Breast epithelium (tissue), 3 donors: ENCODE data around the gene HECTD4.

Experiments used
- POLR2A ChIP-seq: fragments of 450-650 bp; IDR thresholded peaks from one replicate; pipeline ENCODE4 v1.6.1; 2016; ENCODE audit warnings: antibody characterized with exemption, mild to moderate bottlenecking, moderate library complexity
- TF ChIP-seq, protein P1 (sequence below), 3 donors: fragments of 450-650 bp; IDR thresholded peaks; one replicate each; pipeline ENCODE4 v1.5.1; 2016 to 2017; ENCODE audit warnings: antibody characterized with exemption in 3 of 3, mild to moderate bottlenecking in 3 of 3, moderate library complexity in 3 of 3

DNA sequence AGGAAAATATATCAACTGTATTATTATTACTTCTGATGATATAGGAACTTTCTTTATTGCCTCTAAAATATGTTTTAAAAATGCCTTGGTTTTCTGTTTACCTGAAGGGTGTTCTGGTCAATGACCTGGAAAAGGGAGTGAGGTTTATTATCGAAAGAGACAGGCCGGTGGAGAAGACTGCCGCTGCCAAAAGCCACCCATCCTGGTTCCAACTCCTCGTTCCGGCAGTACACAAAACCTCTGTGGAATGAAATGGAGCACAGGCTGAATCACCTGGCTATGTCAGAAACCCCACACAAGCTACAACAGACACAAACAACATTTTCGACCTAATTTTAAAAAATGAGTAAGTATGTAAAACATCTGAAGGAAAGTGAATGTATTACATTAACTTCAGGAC is 73.6 kb downstream of the HECTD4 start:
- TF ChIP-seq, protein P1, sequence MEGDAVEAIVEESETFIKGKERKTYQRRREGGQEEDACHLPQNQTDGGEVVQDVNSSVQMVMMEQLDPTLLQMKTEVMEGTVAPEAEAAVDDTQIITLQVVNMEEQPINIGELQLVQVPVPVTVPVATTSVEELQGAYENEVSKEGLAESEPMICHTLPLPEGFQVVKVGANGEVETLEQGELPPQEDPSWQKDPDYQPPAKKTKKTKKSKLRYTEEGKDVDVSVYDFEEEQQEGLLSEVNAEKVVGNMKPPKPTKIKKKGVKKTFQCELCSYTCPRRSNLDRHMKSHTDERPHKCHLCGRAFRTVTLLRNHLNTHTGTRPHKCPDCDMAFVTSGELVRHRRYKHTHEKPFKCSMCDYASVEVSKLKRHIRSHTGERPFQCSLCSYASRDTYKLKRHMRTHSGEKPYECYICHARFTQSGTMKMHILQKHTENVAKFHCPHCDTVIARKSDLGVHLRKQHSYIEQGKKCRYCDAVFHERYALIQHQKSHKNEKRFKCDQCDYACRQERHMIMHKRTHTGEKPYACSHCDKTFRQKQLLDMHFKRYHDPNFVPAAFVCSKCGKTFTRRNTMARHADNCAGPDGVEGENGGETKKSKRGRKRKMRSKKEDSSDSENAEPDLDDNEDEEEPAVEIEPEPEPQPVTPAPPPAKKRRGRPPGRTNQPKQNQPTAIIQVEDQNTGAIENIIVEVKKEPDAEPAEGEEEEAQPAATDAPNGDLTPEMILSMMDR (IDR thresholded peaks at IDR 0.05), result no peak
- no peak for TF ChIP-seq POLR2A
